Panc1 (cell line): ENCODE results near the gene OSBPL9.

ENCODE experiments used
- CTCF ChIP-seq: fragments of 450-650 bp; IDR thresholded peaks from 2 replicates; pipeline ENCODE4 v1.5.1; 2017; ENCODE audit warnings: mild to moderate bottlenecking
- POLR2AphosphoS5 ChIP-seq: IDR thresholded peaks from 2 replicates; pipeline ENCODE4 v1.6.1; 2012; ENCODE audit warnings: mild to moderate bottlenecking, low read depth, low read length, moderate library complexity
- TCF7L2 ChIP-seq: IDR thresholded peaks from 2 replicates; pipeline ENCODE4 v1.6.1; 2011; ENCODE audit warnings: mild to moderate bottlenecking, low read depth, low read length, inconsistent platforms
- TF ChIP-seq, protein P1 (sequence below), 2 experiments: IDR thresholded peaks; 2 replicates each; pipeline ENCODE4 v1.6.1; 2011 to 2012; ENCODE audit warnings: low read depth in 2 of 2, control low read depth in 1 of 2, low read length in 1 of 2, mild to moderate bottlenecking in 1 of 2, moderate library complexity in 1 of 2; ENCODE audit not compliant: insufficient read depth in 1 of 2

DNA sequence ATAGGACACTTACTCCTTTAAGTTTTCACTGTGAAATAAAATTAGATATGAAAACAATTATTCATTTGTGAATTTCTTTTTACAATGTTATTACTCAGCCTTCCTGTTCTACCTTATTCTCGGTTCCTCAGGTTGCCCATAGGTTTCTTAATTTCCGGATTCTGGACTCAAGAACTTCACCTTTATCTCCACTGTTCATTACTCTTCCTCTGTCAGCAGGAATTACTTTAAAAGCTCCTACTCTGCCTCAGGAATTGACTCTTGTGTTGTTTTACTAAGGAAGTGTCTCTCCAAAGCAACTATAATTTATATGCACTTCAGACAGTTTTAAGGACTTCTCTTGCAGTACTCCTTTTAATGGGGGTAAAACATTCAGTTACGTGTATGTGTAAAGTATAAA is 123.8 kb downstream of the OSBPL9 start:
- TF ChIP-seq CTCF (no peak), POLR2AphosphoS5 (no peak), TCF7L2 (no peak)
- TF ChIP-seq, protein P1, sequence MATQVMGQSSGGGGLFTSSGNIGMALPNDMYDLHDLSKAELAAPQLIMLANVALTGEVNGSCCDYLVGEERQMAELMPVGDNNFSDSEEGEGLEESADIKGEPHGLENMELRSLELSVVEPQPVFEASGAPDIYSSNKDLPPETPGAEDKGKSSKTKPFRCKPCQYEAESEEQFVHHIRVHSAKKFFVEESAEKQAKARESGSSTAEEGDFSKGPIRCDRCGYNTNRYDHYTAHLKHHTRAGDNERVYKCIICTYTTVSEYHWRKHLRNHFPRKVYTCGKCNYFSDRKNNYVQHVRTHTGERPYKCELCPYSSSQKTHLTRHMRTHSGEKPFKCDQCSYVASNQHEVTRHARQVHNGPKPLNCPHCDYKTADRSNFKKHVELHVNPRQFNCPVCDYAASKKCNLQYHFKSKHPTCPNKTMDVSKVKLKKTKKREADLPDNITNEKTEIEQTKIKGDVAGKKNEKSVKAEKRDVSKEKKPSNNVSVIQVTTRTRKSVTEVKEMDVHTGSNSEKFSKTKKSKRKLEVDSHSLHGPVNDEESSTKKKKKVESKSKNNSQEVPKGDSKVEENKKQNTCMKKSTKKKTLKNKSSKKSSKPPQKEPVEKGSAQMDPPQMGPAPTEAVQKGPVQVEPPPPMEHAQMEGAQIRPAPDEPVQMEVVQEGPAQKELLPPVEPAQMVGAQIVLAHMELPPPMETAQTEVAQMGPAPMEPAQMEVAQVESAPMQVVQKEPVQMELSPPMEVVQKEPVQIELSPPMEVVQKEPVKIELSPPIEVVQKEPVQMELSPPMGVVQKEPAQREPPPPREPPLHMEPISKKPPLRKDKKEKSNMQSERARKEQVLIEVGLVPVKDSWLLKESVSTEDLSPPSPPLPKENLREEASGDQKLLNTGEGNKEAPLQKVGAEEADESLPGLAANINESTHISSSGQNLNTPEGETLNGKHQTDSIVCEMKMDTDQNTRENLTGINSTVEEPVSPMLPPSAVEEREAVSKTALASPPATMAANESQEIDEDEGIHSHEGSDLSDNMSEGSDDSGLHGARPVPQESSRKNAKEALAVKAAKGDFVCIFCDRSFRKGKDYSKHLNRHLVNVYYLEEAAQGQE (IDR thresholded peaks at IDR 0.05; ENCODE audit: insufficient read depth in 1 of 2, low read depth in 2 of 2, low read length in 1 of 2) = no peak
